OCI-LY1 (cell line): ENCODE measurements around the gene FCAMR.

Experiments
- EZH2 ChIP-seq: fragments of 200-600 bp; sonication (generic), shearing (Covaris generic); IDR thresholded peaks from 2 replicates; pipeline ENCODE4 v1.8.0; 2017; ENCODE audit warnings: borderline replicate concordance, mixed run types, mild to moderate bottlenecking, antibody characterized with exemption, low read length, moderate library complexity, mixed read lengths
- TF ChIP-seq, protein P1 (sequence below): fragments of 200-600 bp; sonication (generic), shearing (Covaris generic); IDR thresholded peaks from 2 replicates; pipeline ENCODE4 v1.5.1; 2017; ENCODE audit warnings: mild to moderate bottlenecking, antibody characterized with exemption, low read length, moderate library complexity, mixed read lengths

DNA sequence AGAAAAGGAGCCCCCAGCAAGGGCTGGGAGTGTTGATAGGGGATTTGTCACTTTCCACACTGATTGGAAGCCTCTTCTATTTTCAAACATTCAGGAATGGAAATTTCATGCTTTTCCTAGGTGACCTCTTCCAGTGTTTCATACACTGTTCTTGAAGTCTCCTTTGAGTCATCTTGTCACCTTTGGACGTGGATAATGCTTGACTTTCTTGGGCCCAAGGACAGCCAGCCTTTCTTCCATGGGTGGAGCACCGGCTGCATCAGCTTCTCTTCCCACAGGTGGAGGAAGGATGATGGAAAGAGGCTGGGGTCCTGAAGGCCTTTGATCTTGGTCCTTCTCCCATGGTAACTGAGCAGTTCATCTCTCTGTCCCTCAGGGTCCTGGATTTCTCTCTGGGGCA, 12.1 kb downstream of the FCAMR start:
- TF ChIP-seq, protein P1, sequence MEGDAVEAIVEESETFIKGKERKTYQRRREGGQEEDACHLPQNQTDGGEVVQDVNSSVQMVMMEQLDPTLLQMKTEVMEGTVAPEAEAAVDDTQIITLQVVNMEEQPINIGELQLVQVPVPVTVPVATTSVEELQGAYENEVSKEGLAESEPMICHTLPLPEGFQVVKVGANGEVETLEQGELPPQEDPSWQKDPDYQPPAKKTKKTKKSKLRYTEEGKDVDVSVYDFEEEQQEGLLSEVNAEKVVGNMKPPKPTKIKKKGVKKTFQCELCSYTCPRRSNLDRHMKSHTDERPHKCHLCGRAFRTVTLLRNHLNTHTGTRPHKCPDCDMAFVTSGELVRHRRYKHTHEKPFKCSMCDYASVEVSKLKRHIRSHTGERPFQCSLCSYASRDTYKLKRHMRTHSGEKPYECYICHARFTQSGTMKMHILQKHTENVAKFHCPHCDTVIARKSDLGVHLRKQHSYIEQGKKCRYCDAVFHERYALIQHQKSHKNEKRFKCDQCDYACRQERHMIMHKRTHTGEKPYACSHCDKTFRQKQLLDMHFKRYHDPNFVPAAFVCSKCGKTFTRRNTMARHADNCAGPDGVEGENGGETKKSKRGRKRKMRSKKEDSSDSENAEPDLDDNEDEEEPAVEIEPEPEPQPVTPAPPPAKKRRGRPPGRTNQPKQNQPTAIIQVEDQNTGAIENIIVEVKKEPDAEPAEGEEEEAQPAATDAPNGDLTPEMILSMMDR: no peak
- no peak for TF ChIP-seq EZH2
